IMR-90 (cell line): ENCODE data around the gene EPOP. TPM values are rescaled to one million over a fixed set of nuclear protein-coding genes. Genes with fewer than 3 reads are reported as not detected.

Source experiments
- ATAC-seq: fragments of 200-7000 bp; cut with Tn5 transposase; 2 replicates; pipeline ENCODE4 v1.9.1; 2020; ENCODE audit warnings: low read depth, mild to moderate bottlenecking, moderate library complexity
- BruUV-seq: library from RNA; stranded (reverse); fragments of 400-500 nt; replicated peaks from 2 replicates; lab custom pipeline; 2021; lab: Mats Ljungman, UMichigan
- CTCF ChIA-PET: fragments of 300-600 bp; formaldehyde crosslinking; extraction: SDS; loops from one replicate; lab custom pipeline; 2021; ENCODE audit warnings: antibody characterized with exemption; lab: Yijun Ruan, JAX
- POLR2A ChIA-PET: fragments of 300-600 bp; sonication (Branson Sonifier 250); formaldehyde crosslinking; loops from one replicate; lab custom pipeline; 2022; ENCODE audit warnings: antibody characterized with exemption; ENCODE audit not compliant: unreplicated experiment; lab: Charles Lee
- DNase-seq: peaks from one replicate; pipeline ENCODE4 v3.0.0; 2013
- H2AFZ ChIP-seq: replicated peaks from 2 replicates; pipeline ENCODE3; 2013; ENCODE audit warnings: low read length, mild to moderate bottlenecking; ENCODE audit not compliant: poor library complexity
- H2AK5ac ChIP-seq: 2 replicates; pipeline ENCODE4 v1.6.1; 2013; ENCODE audit warnings: low read depth, low read length, inconsistent platforms
- H2AK9ac ChIP-seq: replicated peaks from 2 replicates; pipeline ENCODE3; 2013; ENCODE audit warnings: mild to moderate bottlenecking, low read depth, low read length, moderate library complexity; ENCODE audit not compliant: poor library complexity
- H2BK120ac ChIP-seq: 2 replicates; pipeline ENCODE4 v1.6.1; 2013; ENCODE audit warnings: low read depth, low read length, inconsistent platforms
- H2BK15ac ChIP-seq: 3 replicates; pipeline ENCODE4 v1.6.1; 2013; ENCODE audit warnings: low read depth, low read length, inconsistent platforms
- H2BK20ac ChIP-seq: 2 replicates; pipeline ENCODE4 v1.6.1; 2013; ENCODE audit warnings: low read depth, mild to moderate bottlenecking, inconsistent platforms, low read length, moderate library complexity
- H2BK5ac ChIP-seq: 2 replicates; pipeline ENCODE4 v1.6.1; 2013; ENCODE audit warnings: mild to moderate bottlenecking, low read depth, low read length, inconsistent platforms; ENCODE audit not compliant: poor library complexity, severe bottlenecking
- H3K14ac ChIP-seq: replicated peaks from 2 replicates; pipeline ENCODE4 v1.6.1; 2013; ENCODE audit warnings: low read depth, low read length, inconsistent platforms
- H3K18ac ChIP-seq: 2 replicates; pipeline ENCODE4 v1.6.1; 2013; ENCODE audit warnings: low read depth, low read length, control low read depth
- H3K23ac ChIP-seq: 2 replicates; pipeline ENCODE4 v1.6.1; 2013; ENCODE audit warnings: low read depth, low read length, inconsistent platforms
- H3K27ac ChIP-seq: 2 replicates; pipeline ENCODE4 v1.5.1; 2013; ENCODE audit warnings: mild to moderate bottlenecking, control low read depth, low read length; ENCODE audit not compliant: insufficient read depth
- H3K27me3 ChIP-seq: 2 replicates; pipeline ENCODE4 v1.6.1; 2013; ENCODE audit warnings: low read length; ENCODE audit not compliant: control insufficient read depth, insufficient read depth
- H3K36me3 ChIP-seq: 2 replicates; pipeline ENCODE4 v1.6.1; 2013; ENCODE audit warnings: low read length, mixed read lengths; ENCODE audit not compliant: control insufficient read depth, insufficient read depth
- H3K4ac ChIP-seq: 2 replicates; pipeline ENCODE4 v1.6.1; 2013; ENCODE audit warnings: low read depth, low read length, inconsistent platforms
- H3K4me1 ChIP-seq: 2 replicates; pipeline ENCODE4 v1.6.1; 2013; ENCODE audit warnings: low read length, mixed read lengths; ENCODE audit not compliant: control insufficient read depth, insufficient read depth
- H3K4me2 ChIP-seq: 2 replicates; pipeline ENCODE4 v1.6.1; 2013; ENCODE audit warnings: low read depth, mild to moderate bottlenecking, control low read depth, low read length, moderate library complexity
- H3K4me3 ChIP-seq: 2 replicates; pipeline ENCODE4 v1.5.1; 2013; ENCODE audit warnings: low read depth, mild to moderate bottlenecking, control low read depth, low read length, moderate library complexity; ENCODE audit not compliant: insufficient read depth
- H3K56ac ChIP-seq: 2 replicates; pipeline ENCODE4 v1.6.1; 2013; ENCODE audit warnings: low read length, inconsistent platforms; ENCODE audit not compliant: insufficient read depth; ENCODE audit errors: extremely low read depth
- H3K79me1 ChIP-seq, 2 experiments: 2 replicates each; pipeline ENCODE4 v1.6.1; 2013; ENCODE audit warnings: low read length in 2 of 2, inconsistent platforms in 1 of 2, low read depth in 1 of 2
- H3K9ac ChIP-seq: 2 replicates; pipeline ENCODE4 v1.6.1; 2013; ENCODE audit warnings: low read depth, low read length, control low read depth
- H3K9me1 ChIP-seq: 2 replicates; pipeline ENCODE4 v1.6.1; 2013; ENCODE audit warnings: low read length, inconsistent platforms; ENCODE audit not compliant: insufficient read depth
- H3K9me3 ChIP-seq: 2 replicates; pipeline ENCODE4 v1.6.1; 2013; ENCODE audit warnings: low read length; ENCODE audit not compliant: control insufficient read depth, insufficient read depth
- H4K20me1 ChIP-seq: 2 replicates; pipeline ENCODE4 v1.6.1; 2013; ENCODE audit warnings: low read length, inconsistent platforms; ENCODE audit not compliant: insufficient read depth
- H4K5ac ChIP-seq: 2 replicates; pipeline ENCODE4 v1.6.1; 2013; ENCODE audit warnings: mild to moderate bottlenecking, low read depth, low read length, control low read depth
- H4K8ac ChIP-seq, 2 experiments: 2 replicates each; pipeline ENCODE4 v1.6.1; 2013; ENCODE audit warnings: low read depth in 2 of 2, low read length in 2 of 2, control low read depth in 1 of 2, inconsistent platforms in 1 of 2
- H4K91ac ChIP-seq: 2 replicates; pipeline ENCODE4 v1.6.1; 2013; ENCODE audit warnings: low read depth, low read length, inconsistent platforms; ENCODE audit not compliant: insufficient read depth
- BHLHE40 ChIP-seq: fragments of 150-350 bp; IDR thresholded peaks from 2 replicates; pipeline ENCODE4 v1.6.1; 2016; ENCODE audit warnings: mild to moderate bottlenecking, low read depth, low read length
- CEBPB ChIP-seq: IDR thresholded peaks from 2 replicates; pipeline ENCODE4 v1.6.1; 2012; ENCODE audit warnings: low read depth, low read length, improper control_type of control experiment
- CHD1 ChIP-seq: IDR thresholded peaks from 2 replicates; pipeline ENCODE4 v1.6.1; 2012; ENCODE audit warnings: low read depth, low read length, improper control_type of control experiment
- MAZ ChIP-seq: IDR thresholded peaks from 2 replicates; pipeline ENCODE4 v1.6.1; 2012; ENCODE audit warnings: low read depth, mild to moderate bottlenecking, low read length, improper control_type of control experiment, moderate library complexity, borderline replicate concordance
- NFE2L2 ChIP-seq: fragments of 150-350 bp; IDR thresholded peaks from 2 replicates; pipeline ENCODE4 v1.6.1; 2016; ENCODE audit warnings: low read depth, mild to moderate bottlenecking, low read length
- RCOR1 ChIP-seq: IDR thresholded peaks from 2 replicates; pipeline ENCODE4 v1.6.1; 2012; ENCODE audit warnings: mild to moderate bottlenecking, low read length, improper control_type of control experiment; ENCODE audit not compliant: insufficient replicate concordance
- WGBS, 2 experiments: methylation state at CpG; one replicate each; pipeline versions ENCODE4 v1.1.5 to v1.1.7; 2013; ENCODE audit warnings: missing lambda C conversion rate in 2 of 2; ENCODE audit not compliant: insufficient read length in 1 of 2; ENCODE audit errors: extremely low coverage in 2 of 2; 5-methylcytosine and 5-hydroxymethylcytosine counted together
- dilution Hi-C: fragments of 300-500 bp; cut with HindIII; formaldehyde crosslinking; loops from one replicate; pipeline ENCODE4 v1.14.3; 2018; ENCODE audit warnings: low sequenced_read_pairs; ENCODE audit not compliant: unreplicated experiment
- in situ Hi-C: fragments of 300-500 bp; cut with MboI; formaldehyde crosslinking; loops from 3 replicates; pipeline ENCODE4 v1.14.3; 2019; ENCODE audit warnings: low sequenced_read_pairs, inconsistent platforms, mixed read lengths
- intact Hi-C: fragments of 100-400 bp; cut with micrococcal nuclease; formaldehyde crosslinking; loops from 2 replicates; pipeline ENCODE4 v1.10.0; 2022
- polyA plus RNA-seq, 3 experiments: library from polyadenylated mRNA; depleted of rRNA; stranded (reverse); fragments of >200 nt; gene quantifications; 2 replicates each; pipeline ENCODE4 v1.2.3, GENCODE V29; 2012; ENCODE audit warnings: low replicate concordance in 1 of 3
- total RNA-seq: library from RNA; depleted of rRNA; stranded (reverse); fragments of >200 nt; gene quantifications from 2 replicates; pipeline ENCODE4 v1.2.3, GENCODE V29; 2012

EPOP gene
- total and polyA plus RNA-seq, 2 of the 4 experiments (the other 2 are of a cell fraction), result 0.36 to 0.82 TPM

- ATAC-seq (peak; percentile 3; the same call in 1 of the 2 replicates), DNase-seq (peak; percentile 71)
- WGBS, 2 experiments, result 0% methylated on average over 2 of the region's 25 CpGs; no CpG with 5 or more reads in 1 of the 2 experiments
Measured at GRCh38 chr17:38701504-38702165, 26.9 kb upstream of the EPOP start.

More at GRCh38 chr17:38701504-38702165, 26.9 kb upstream of the EPOP start:
- in situ Hi-C loops, result no loop called here
- H2AK5ac ChIP-seq, result peak overlapping the region; percentile 38
- peak overlapping the region; percentile 74 for H3K14ac ChIP-seq
- no peaks in the 10 kb centered on the region; the same call in 1 of the 2 replicates for H3K27me3 ChIP-seq
- H3K79me1 ChIP-seq, result peaks cover 6 to 39% of the 10 kb centered on the region in 2 experiments; a peak in 3 of 4 replicates
- H3K23ac ChIP-seq, result peak overlapping the region; percentile 44; the same call in 1 of the 2 replicates
- H2BK120ac ChIP-seq, result no peak overlapping the region
- CTCF ChIA-PET, result interaction anchor here (1.0 kb wide), 1 partner anchor 25 kb away, joined by 3 read pairs; no protein-coding TSS in a partner anchor
- BruUV-seq, result no TSS peak
- H3K4me1 ChIP-seq, result peaks cover 15% of the 10 kb centered on the region
- peaks cover 14% of the 10 kb centered on the region for H3K9me1 ChIP-seq
- peak overlapping the region; percentile 94 for H2AFZ ChIP-seq
- peak overlapping the region; percentile 7; the same call in 1 of the 2 replicates for H3K56ac ChIP-seq
- peak overlapping the region; percentile 93 for H4K5ac ChIP-seq
- peak overlapping the region; percentile 95 for H2AK9ac ChIP-seq
- H3K27ac ChIP-seq, result peak overlapping the region; percentile 61
- no peaks in the 10 kb centered on the region for H3K36me3 ChIP-seq
- dilution Hi-C loops, result no loop called here
- H4K20me1 ChIP-seq, result peaks cover 6% of the 10 kb centered on the region; the same call in 1 of the 2 replicates
- H2BK20ac ChIP-seq, result no peak overlapping the region; the same call in 1 of the 2 replicates
- H3K18ac ChIP-seq, result 0 out of 2 replicates have a peak overlapping the region, but pooled peaks have one; percentile 19
- TF ChIP-seq RCOR1, result no peak
- no peak for TF ChIP-seq CHD1
- peak; percentile 45; the same call in 1 of the 2 replicates for TF ChIP-seq NFE2L2
- TF ChIP-seq MAZ, result no peak
- TF ChIP-seq CEBPB, result peak; percentile 52
- no peak for TF ChIP-seq BHLHE40
- H3K4me3 ChIP-seq, result peak overlapping the region; percentile 95
- H3K4me2 ChIP-seq, result peak overlapping the region; percentile 76
- H4K91ac ChIP-seq, result peak overlapping the region; percentile 47
- H2BK5ac ChIP-seq, result peak overlapping the region; percentile 1
- H3K9me3 ChIP-seq, result no peaks in the 10 kb centered on the region
- POLR2A ChIA-PET, result interaction anchor here (0.6 kb wide), 1 partner anchor 12 kb away, joined by 3 read pairs; no protein-coding TSS in a partner anchor
- peak overlapping the region; percentile 74 for H3K9ac ChIP-seq
- intact Hi-C loops, result loop anchor here (1.0 kb wide), 1 partner anchor 24 kb away; no protein-coding TSS in a partner anchor
- peak overlapping the region; percentile 75 for H3K4ac ChIP-seq
- H2BK15ac ChIP-seq, result no peak overlapping the region
- peak overlapping the region; percentile 93 to 96 for H4K8ac ChIP-seq
